Erythroblast (primary cell): Measurements from ENCODE around the gene RHOT2.

Experiments
- GATA1 ChIP-seq: IDR thresholded peaks from 2 replicates; pipeline ENCODE4 v1.6.1; 2011; ENCODE audit warnings: low read depth, mild to moderate bottlenecking, control low read depth, low read length, moderate library complexity
- POLR2A ChIP-seq: IDR thresholded peaks from 2 replicates; pipeline ENCODE4 v1.6.1; 2011; ENCODE audit warnings: mild to moderate bottlenecking, low read length

DNA sequence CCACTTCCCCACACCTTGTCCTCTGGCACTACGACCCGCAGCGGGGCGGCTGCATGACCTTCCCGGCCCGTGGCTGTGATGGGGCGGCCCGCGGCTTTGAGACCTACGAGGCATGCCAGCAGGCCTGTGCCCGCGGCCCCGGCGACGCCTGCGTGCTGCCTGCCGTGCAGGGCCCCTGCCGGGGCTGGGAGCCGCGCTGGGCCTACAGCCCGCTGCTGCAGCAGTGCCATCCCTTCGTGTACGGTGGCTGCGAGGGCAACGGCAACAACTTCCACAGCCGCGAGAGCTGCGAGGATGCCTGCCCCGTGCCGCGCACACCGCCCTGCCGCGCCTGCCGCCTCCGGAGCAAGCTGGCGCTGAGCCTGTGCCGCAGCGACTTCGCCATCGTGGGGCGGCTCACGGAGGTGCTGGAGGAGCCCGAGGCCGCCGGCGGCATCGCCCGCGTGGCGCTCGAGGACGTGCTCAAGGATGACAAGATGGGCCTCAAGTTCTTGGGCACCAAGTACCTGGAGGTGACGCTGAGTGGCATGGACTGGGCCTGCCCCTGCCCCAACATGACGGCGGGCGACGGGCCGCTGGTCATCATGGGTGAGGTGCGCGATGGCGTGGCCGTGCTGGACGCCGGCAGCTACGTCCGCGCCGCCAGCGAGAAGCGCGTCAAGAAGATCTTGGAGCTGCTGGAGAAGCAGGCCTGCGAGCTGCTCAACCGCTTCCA, 34.4 kb upstream of the RHOT2 start:
- no peak for TF ChIP-seq GATA1
- TF ChIP-seq POLR2A = no peak
